ENCODE results near the gene EMC10. TPM values are rescaled to one million over a fixed set of nuclear protein-coding genes. Genes with fewer than 3 reads are reported as not detected.
A peak's percentile ranks its signal among the peaks of the same experiment; 100 is the strongest.

Gene EMC10
- total and polyA plus RNA-seq, 12 donors, result 39.4 to 216 (median 123) TPM

DNA sequence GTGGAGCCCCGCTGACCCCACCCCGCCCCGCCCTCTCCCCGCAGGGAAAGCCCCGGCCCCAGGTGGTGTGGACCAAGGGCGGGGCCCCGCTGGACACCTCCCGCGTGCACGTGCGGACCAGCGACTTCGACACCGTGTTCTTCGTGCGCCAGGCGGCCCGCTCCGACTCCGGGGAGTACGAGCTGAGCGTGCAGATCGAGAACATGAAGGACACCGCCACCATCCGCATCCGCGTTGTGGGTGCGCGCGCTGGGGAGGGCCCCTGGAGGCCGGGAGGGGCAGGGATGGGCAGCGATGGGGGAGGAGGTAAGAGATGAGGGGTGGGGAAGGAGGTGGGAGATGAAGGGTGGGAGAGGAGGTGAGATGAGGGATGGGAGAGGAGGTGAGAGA lies 17.2 kb upstream of the EMC10 start:
- Histone ChIP-seq H3K4me1 (replicated peaks in 1 of 2) (no peaks in the 10 kb centered on the region), H3K9me3 (replicated peaks in 1 of 3) (no peaks in the 10 kb centered on the region), H3K27me3 (peaks cover 10% of the 10 kb centered on the region), H3K4me3 (no peak overlapping the region), H3K36me3 (replicated peaks in 1 of 2) (no peaks in the 10 kb centered on the region), H3K27ac (no peak overlapping the region)
- 50 to 58% (median 50%) methylated on average over 4 to 32 of the region's 32 CpGs; no CpG with 5 or more reads in 1 of the 4 donors for WGBS, 4 donors
- intact Hi-C loops (cut with DNase I), result no loop called here
- DNase-seq, result no peak
- no peak for TF ChIP-seq POLR2A (IDR thresholded peaks at IDR 0.05)
- TF ChIP-seq, protein P1, sequence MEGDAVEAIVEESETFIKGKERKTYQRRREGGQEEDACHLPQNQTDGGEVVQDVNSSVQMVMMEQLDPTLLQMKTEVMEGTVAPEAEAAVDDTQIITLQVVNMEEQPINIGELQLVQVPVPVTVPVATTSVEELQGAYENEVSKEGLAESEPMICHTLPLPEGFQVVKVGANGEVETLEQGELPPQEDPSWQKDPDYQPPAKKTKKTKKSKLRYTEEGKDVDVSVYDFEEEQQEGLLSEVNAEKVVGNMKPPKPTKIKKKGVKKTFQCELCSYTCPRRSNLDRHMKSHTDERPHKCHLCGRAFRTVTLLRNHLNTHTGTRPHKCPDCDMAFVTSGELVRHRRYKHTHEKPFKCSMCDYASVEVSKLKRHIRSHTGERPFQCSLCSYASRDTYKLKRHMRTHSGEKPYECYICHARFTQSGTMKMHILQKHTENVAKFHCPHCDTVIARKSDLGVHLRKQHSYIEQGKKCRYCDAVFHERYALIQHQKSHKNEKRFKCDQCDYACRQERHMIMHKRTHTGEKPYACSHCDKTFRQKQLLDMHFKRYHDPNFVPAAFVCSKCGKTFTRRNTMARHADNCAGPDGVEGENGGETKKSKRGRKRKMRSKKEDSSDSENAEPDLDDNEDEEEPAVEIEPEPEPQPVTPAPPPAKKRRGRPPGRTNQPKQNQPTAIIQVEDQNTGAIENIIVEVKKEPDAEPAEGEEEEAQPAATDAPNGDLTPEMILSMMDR (IDR thresholded peaks at IDR 0.05), result no peak

DNA sequence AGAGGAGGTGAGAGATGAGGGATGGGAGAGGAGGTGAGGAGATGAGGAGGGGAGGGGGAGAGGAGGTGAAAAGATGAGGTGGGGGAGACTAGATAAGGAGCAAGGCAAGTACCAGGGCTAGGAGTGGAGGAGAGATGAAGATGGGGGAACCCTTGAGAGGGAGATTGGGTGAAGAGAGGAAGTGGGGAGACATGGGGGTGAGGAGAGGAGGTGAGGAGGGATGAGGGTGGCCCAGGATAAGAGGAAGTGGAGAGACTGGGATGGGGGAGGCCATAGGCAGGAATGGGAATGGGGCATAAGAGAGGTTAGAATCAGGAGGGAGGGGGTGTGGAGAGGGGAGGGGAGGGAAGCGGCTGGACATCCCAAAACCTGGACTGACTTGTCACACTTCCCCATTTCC lies 16.7 kb upstream of the EMC10 start:
- no peaks in the 10 kb centered on the region for H3K36me3 ChIP-seq (replicated peaks in 1 of 2)
- no peak for DNase-seq
- no peaks in the 10 kb centered on the region for H3K9me3 ChIP-seq (replicated peaks in 1 of 3)
- TF ChIP-seq, protein P1 (IDR thresholded peaks at IDR 0.05), result no peak
- TF ChIP-seq POLR2A (IDR thresholded peaks at IDR 0.05), result no peak
- no peak overlapping the region for H3K27ac ChIP-seq
- intact Hi-C loops (cut with DNase I), result loop anchor here (5.0 kb wide), 1 partner anchor 92 kb away; the partner anchor contains the start of gene NAPSA (in 2 of the 2)
- peaks cover 10% of the 10 kb centered on the region for H3K27me3 ChIP-seq
- no peaks in the 10 kb centered on the region for H3K4me1 ChIP-seq (replicated peaks in 1 of 2)
- H3K4me3 ChIP-seq, result no peak overlapping the region
- WGBS, 4 donors, result 18 to 70% (median 42%) methylated on average over 1 of the region's 1 CpG

DNA sequence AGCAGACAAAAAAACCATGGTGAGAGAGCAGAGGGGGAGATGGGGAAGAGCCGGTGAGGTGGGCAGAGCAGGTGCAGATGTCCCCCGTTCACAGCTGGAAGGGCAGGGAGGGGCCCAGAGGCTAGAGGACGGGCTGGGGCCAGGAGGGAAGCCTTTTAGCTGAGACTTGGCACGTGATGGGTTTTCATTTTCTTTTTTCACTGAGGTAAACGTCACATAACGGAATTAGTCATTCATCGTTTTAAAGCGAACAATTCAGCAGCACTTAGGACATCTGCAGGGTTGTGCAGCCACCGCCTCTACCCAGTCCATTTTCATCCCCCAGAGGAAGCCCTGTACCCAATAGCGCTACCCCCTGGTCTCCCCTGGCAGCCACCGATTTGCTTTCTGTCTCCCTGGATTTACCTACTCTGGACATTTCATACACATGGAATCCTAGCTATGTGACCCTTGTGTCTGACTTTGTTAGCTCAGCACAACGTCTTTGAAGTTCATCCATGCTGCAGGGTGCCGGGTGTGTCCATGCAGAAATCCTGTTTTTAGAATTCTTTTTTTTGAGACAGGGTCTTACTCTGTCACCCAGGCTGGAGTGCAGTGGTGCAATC lies 16.0 kb upstream of the EMC10 start:
- DNase-seq, result no peak
- Histone ChIP-seq H3K36me3 (replicated peaks in 1 of 2) (no peaks in the 10 kb centered on the region), H3K27me3 (peaks cover 10% of the 10 kb centered on the region), H3K9me3 (replicated peaks in 1 of 3) (no peaks in the 10 kb centered on the region), H3K4me1 (replicated peaks in 1 of 2) (no peaks in the 10 kb centered on the region), H3K4me3 (no peak overlapping the region), H3K27ac (no peak overlapping the region)
- TF ChIP-seq POLR2A (IDR thresholded peaks at IDR 0.05), result no peak
- TF ChIP-seq, protein P1 (IDR thresholded peaks at IDR 0.05), result no peak
- 26 to 31% (median 30%) methylated on average over 13 of the region's 13 CpGs for WGBS, 4 donors
- intact Hi-C loops (cut with DNase I), result loop anchor here (5.0 kb wide), 1 partner anchor 93 kb away; the partner anchor contains the start of gene NAPSA (in 2 of the 2)

DNA sequence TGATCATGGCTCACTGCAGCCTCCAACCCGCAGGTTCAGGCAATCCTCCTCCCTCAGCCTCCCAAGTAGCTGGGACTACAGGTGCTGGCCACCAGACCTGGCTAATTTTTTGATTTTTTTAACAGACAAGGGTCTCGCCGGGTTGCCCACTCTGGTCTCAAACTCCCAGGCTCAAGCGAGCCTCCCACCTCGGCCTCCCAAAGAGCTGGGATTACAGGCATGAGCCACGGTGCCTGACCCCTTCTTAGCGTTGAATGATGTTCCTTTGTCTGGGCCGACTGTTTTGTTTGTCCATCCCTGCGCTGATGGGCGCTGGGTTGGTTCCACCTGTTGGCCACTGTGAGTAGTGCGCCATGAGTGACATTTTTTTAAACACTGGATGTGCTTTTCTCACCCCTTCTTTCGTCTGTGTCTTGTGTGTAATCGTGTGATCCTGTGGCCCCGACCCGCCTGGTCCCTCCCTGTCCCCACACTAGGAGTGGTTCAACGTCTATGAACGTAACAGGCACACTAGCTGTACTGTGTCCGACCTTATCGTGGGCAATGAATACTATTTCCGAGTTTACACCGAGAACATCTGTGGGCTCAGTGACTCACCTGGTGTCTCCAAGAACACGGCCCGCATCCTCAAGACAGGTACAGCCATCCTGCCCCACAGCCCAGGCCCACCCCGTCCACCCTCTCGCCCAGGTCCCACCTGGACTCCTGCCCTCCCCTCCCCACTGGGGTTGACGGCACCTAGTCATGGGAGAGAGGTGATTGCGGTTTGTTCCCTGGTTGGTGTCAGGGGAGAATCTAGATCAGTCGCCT lies 15.0 kb upstream of the EMC10 start:
- no peak overlapping the region for H3K27ac ChIP-seq
- peaks cover 10% of the 10 kb centered on the region for H3K27me3 ChIP-seq
- H3K36me3 ChIP-seq (replicated peaks in 1 of 2), result no peaks in the 10 kb centered on the region
- H3K4me1 ChIP-seq (replicated peaks in 1 of 2), result no peaks in the 10 kb centered on the region
- 27 to 34% (median 30%) methylated on average over 20 to 28 of the region's 28 CpGs for WGBS, 4 donors
- DNase-seq, result peak; percentile 43 to 82 (median 60)
- intact Hi-C loops (cut with DNase I), result loop anchor here (5.0 kb wide), 1 partner anchor 94 kb away; the partner anchor contains the start of gene NAPSA (in 2 of the 2)
- no peaks in the 10 kb centered on the region for H3K9me3 ChIP-seq (replicated peaks in 1 of 3)
- no peak overlapping the region for H3K4me3 ChIP-seq
- no peak for TF ChIP-seq POLR2A (IDR thresholded peaks at IDR 0.05)
- TF ChIP-seq, protein P1 (IDR thresholded peaks at IDR 0.05), result peak; percentile 74 to 86 (median 82)

All from adrenal gland (tissue), 12 donors.